ENCODE results near the gene MFRP.

MFRP gene

DNA sequence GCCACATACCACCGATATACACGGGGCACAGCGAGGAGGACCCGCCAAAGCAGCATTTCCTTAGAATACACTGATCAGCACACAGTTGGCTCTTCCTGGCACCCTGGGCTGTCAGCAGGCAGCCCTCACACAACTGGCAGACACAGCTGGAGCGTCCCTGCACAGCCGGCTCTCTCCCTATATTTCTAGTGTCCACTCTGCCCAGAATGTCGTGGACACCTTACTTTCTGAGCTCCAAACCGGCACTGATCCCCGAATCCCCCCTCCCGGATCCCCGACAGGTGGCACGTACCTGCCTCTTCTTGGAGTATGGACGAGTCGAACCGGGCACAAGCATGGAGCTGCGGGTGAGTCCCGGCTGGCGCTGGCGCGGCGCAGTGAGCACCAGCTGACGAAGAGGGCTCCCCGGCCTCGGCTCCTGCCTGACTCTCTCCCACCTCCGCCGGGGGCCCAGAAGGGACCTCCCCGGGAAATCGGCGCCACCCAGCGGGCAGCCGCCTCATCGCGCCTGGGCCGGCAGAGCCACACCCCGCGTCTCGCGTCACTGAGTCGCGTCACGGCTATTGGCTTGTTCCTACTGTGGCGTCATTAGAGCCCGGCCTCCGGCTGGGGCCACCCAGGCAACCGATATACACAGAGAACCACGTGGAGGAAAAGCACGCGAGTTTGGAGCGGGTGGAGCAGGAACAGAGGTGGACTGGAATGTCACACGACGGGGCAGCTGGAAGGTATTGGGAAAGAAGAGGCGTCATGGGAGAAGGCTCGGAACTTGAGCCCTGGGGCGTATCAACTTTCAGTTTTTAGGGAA lies 34.9 kb upstream of the MFRP start, which contains the start of gene USP2:
Gene USP2, minus strand, starts transcription at position 510 of the 808 bp plus-strand sequence. CDS start 8,210 bp downstream, outside the sequence.
- peak within 1 kb of the TSS; percentile 71 for H3K4me3 ChIP-seq (ENCODE audit: low read length)
- peak; percentile 96 for DNase-seq (ENCODE audit: low read depth)
- TF ChIP-seq, protein P1, sequence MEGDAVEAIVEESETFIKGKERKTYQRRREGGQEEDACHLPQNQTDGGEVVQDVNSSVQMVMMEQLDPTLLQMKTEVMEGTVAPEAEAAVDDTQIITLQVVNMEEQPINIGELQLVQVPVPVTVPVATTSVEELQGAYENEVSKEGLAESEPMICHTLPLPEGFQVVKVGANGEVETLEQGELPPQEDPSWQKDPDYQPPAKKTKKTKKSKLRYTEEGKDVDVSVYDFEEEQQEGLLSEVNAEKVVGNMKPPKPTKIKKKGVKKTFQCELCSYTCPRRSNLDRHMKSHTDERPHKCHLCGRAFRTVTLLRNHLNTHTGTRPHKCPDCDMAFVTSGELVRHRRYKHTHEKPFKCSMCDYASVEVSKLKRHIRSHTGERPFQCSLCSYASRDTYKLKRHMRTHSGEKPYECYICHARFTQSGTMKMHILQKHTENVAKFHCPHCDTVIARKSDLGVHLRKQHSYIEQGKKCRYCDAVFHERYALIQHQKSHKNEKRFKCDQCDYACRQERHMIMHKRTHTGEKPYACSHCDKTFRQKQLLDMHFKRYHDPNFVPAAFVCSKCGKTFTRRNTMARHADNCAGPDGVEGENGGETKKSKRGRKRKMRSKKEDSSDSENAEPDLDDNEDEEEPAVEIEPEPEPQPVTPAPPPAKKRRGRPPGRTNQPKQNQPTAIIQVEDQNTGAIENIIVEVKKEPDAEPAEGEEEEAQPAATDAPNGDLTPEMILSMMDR (conservative IDR thresholded peaks at IDR 0.05; ENCODE audit: low read length), result peak; percentile 69

DNA sequence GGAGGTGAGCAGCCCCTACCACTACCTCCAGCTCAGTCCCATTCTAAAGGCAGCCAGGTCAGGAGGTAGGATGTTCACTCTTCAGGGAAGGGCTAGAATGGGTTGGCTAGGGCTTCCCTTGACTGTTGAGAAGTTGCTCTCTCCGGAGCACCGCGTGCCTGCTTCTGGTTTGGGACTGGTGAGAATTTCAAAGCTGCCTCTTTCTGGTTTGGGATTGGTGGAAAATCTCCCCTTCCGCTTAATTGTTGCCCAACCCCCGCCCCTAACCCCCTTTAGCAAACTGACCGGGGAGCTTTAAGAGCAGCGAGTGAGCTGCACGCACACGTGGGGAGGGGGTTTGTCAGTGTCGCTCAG lies 34.3 kb upstream of the MFRP start:
- TF ChIP-seq, protein P1 (conservative IDR thresholded peaks at IDR 0.05; ENCODE audit: low read length), result no peak
- no peak for DNase-seq (ENCODE audit: low read depth)
- peak overlapping the region; percentile 71 for H3K4me3 ChIP-seq (ENCODE audit: low read length)

DNA sequence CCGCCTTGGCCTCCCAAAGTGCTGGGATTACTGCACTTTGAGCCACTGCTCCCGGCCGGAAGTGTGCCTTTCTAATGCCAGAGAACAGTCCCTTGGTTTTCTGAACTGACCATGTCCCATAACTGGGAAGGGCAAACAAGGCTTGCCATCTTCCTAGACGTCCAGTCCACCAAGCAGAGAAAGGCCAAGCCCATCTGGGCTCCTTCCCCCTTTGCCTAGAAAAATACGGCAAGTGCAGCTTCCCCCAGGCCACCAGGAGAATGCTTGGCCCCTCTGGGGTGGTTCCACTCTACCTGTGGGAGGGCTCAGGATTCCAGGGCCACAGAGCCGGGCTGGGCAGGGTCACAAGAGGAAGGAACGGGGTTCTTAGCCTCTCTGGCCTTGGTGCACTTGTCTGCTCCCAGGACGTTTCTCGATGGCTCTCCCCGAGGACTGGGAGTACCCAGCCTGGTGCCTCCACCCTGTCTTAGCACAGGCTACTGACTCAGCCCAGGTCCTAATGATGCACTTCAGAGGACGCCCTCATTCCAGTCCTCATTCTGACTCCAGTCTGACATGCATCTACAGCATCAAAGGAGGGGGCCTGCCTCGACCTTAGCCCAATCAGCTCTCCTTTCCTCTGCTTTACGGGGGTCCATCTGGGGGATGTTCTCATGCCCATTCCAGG lies 33.8 kb upstream of the MFRP start:
- no peak overlapping the region for H3K4me3 ChIP-seq (ENCODE audit: low read length)
- TF ChIP-seq, protein P1 (conservative IDR thresholded peaks at IDR 0.05; ENCODE audit: low read length), result no peak
- no peak for DNase-seq (ENCODE audit: low read depth)

DNA sequence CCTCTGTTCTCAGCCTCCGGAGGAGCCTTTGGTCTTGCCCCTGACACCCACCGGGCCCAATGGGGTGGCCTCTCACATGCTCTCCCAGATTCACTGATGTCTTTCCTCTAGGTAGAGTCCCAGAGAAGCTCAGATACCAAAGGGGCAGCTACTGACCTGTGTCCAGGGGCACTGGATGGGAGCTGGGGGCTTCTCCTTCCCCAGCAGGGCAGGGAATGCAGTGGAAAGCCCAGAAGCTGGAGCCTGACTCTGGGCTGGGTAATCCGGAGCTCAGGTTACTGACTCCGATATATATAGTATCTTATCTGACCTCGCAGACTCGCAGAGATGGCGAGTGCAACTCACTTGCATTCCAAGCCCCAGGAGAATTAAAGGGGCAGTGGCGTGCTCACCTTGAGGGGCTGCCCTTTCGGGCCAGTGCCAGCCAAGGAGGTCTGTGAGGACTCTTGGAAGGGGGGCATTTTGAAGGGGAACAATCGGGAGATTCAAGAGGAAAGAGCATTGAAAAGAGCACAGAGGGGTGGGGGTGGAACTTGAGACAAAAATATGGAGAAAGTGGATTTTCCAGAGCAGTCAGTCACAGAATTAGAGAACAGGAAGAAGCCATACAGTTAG lies 32.5 kb upstream of the MFRP start:
- no peak for DNase-seq (ENCODE audit: low read depth)
- TF ChIP-seq, protein P1 (conservative IDR thresholded peaks at IDR 0.05; ENCODE audit: low read length), result no peak
- H3K4me3 ChIP-seq (ENCODE audit: low read length), result no peak overlapping the region

DNA sequence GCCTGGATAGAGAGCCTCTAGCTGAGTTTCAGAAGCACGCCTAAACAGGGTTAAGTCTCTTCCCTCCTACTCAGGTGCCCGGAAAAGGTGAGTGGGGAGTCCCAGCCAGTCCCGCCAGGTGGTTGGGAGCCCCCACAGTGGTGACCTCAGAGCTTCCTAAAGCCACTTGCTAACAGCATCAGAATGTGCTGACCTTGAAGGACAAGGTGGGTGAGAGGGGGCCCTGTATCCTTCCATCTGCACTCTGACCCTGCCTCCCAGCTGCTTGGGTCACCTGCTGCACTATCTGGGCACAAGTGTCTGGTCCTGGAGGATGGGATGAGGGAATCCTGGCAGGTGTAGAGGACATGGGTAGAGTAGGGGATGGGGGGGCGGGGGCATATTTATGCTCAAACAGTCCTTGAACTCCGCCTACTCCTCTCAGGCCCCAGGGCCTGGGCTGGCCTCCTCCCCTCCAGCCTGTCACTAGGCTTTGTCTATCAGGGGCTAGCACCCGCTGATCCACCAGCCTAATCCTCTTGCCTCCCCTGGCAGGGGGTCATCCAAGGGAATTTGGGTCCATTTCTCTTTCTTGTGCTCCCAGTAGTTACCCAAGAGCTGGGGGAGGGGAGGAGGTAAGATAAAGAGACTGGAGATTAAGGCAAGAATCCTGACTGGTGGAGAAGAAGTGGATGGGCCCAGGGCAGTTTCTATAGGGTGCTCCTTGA lies 31.6 kb upstream of the MFRP start:
- H3K4me3 ChIP-seq (ENCODE audit: low read length), result no peak overlapping the region
- TF ChIP-seq, protein P1 (conservative IDR thresholded peaks at IDR 0.05; ENCODE audit: low read length), result no peak
- DNase-seq (ENCODE audit: low read depth), result no peak

DNA sequence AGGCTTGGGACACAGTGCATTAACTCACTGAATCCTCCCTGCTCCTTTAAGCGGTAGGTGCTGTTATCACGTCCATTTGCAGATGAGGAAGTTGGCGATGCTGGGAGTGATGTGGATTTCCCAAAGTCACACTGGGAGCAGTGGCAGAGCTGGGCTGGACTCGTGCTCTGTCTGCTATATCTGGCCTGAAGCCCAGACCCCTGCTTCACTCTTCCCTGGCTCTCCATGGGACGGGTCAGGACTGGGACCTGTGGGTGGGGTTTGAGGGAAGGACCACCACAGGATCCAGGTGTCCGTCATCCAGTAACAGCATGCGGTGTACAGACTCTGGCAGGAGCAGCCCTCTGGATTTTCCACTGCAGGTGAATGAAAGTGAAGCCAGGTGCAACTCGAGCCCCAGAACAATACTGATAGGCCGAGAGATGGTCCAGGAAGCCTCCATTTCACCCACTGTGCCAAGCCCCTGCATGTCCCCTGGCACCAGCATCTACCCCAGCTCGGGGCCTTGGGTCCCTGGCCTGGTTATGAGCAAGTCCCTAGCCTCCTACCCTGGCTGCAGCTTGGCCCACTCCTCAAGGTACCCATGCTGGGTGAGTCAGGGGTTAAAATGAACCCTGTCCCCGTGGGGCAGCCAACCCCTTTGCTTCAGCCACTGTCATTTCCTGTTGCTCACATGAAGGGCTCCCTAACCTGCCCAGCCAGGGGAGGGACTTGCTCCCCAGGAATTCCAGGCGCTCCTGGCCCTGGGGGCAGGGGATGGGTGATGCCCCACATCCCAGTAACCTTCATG lies 30.8 kb upstream of the MFRP start:
- H3K4me3 ChIP-seq (ENCODE audit: low read length), result no peak overlapping the region
- TF ChIP-seq, protein P1 (conservative IDR thresholded peaks at IDR 0.05; ENCODE audit: low read length), result no peak
- no peak for DNase-seq (ENCODE audit: low read depth)
